B cell (primary cell): ENCODE results near the gene NAT14. TPM values are rescaled to one million over a fixed set of nuclear protein-coding genes. Genes with fewer than 3 reads are reported as not detected.
A peak's percentile ranks its signal among the peaks of the same experiment; 100 is the strongest.

Experiments used
- ATAC-seq: fragments of 200-7000 bp; cut with Tn5 transposase; one replicate; pipeline ENCODE4 v1.10.0; 2021; ENCODE audit warnings: low read depth, mild to moderate bottlenecking, moderate number of reproducible peaks, moderate library complexity
- CTCF ChIA-PET: fragments of 350-600 bp; sonication (Branson Sonifier 250); formaldehyde crosslinking; loops from one replicate; lab custom pipeline; 2021; ENCODE audit warnings: antibody characterized with exemption, inconsistent platforms; lab: Charles Lee
- POLR2A ChIA-PET: fragments of 350-600 bp; sonication (Branson Sonifier 250); formaldehyde crosslinking; loops from one replicate; lab custom pipeline; 2021; ENCODE audit warnings: antibody characterized with exemption; lab: Charles Lee
- DNase-seq: peaks from one replicate; pipeline ENCODE4 v3.0.0; 2013
- H2AFZ ChIP-seq: 2 replicates; pipeline ENCODE4 v1.6.1; 2012; ENCODE audit warnings: mild to moderate bottlenecking, low read depth, low read length; ENCODE audit not compliant: insufficient read depth, poor library complexity, severe bottlenecking
- H3K27ac ChIP-seq, 2 donors: 1 replicate in 1 of 2; 2 replicates in 1 of 2; pipeline ENCODE4 v1.5.1; 2012 to 2013; ENCODE audit warnings: low read length in 2 of 2, mild to moderate bottlenecking in 2 of 2, moderate library complexity in 1 of 2
- H3K27me3 ChIP-seq, 4 experiments: fragments of 200-600 bp in 1 of 4; sonication (generic) in 1 of 4; replicated peaks in 1 of 4; 1 replicate in 2 of 4; 2 replicates in 2 of 4; pipeline versions ENCODE4 v1.6.1 to v1.7.0; 2013 to 2016; ENCODE audit warnings: low read length in 3 of 4, mild to moderate bottlenecking in 2 of 4, mixed read lengths in 1 of 4, moderate library complexity in 1 of 4; ENCODE audit not compliant: insufficient read depth in 4 of 4, control insufficient read depth in 3 of 4; ENCODE audit errors: control extremely low read depth in 1 of 4
- H3K36me3 ChIP-seq, 2 experiments: replicated peaks in 1 of 2; 1 replicate in 1 of 2; 2 replicates in 1 of 2; pipeline versions ENCODE4 v1.6.1 to v1.7.1; 2013; ENCODE audit warnings: low read length in 1 of 2; ENCODE audit not compliant: insufficient read depth in 2 of 2, control insufficient read depth in 1 of 2; ENCODE audit errors: control extremely low read depth in 1 of 2, extremely low read depth in 1 of 2
- H3K4me1 ChIP-seq, 2 donors: fragments of 200-600 bp in 1 of 2; sonication (generic) in 1 of 2; 1 replicate in 1 of 2; 2 replicates in 1 of 2; pipeline versions ENCODE4 v1.5.1 to v1.6.1; 2013 to 2017; ENCODE audit warnings: low read length in 2 of 2; ENCODE audit not compliant: control insufficient read depth in 2 of 2, insufficient read depth in 2 of 2
- H3K4me2 ChIP-seq: replicated peaks from 2 replicates; pipeline ENCODE3; 2012; ENCODE audit warnings: mild to moderate bottlenecking, low read depth, low read length; ENCODE audit not compliant: poor library complexity, severe bottlenecking
- H3K4me3 ChIP-seq, 5 experiments: fragments of 200-600 bp in 1 of 5; sonication (generic) in 1 of 5; 1 replicate in 3 of 5; 2 replicates in 2 of 5; pipeline versions ENCODE4 v1.5.1 to v1.7.0; 2011 to 2016; ENCODE audit warnings: low read length in 4 of 5, mild to moderate bottlenecking in 4 of 5, low read depth in 2 of 5, control low read depth in 1 of 5, moderate library complexity in 1 of 5; ENCODE audit not compliant: insufficient read depth in 1 of 5; ENCODE audit errors: control extremely low read depth in 1 of 5, extremely low read depth in 1 of 5
- H3K79me2 ChIP-seq: fragments of 200-600 bp; sonication (generic); one replicate; pipeline ENCODE4 v1.6.0; 2016; ENCODE audit warnings: low read length; ENCODE audit not compliant: control insufficient read depth, insufficient read depth
- H3K9ac ChIP-seq: fragments of 200-600 bp; sonication (generic); 2 replicates; pipeline ENCODE4 v1.6.1; 2017; ENCODE audit warnings: mild to moderate bottlenecking, low read length, moderate library complexity
- H3K9me3 ChIP-seq, 3 donors: one replicate each; pipeline versions ENCODE4 v1.6.1 to v1.7.1; 2013; ENCODE audit warnings: low read length in 2 of 3; ENCODE audit not compliant: control insufficient read depth in 2 of 3, insufficient read depth in 1 of 3; ENCODE audit errors: control extremely low read depth in 1 of 3
- H4K20me1 ChIP-seq: 2 replicates; pipeline ENCODE4 v1.6.0; 2012; ENCODE audit warnings: mild to moderate bottlenecking, low read length; ENCODE audit not compliant: insufficient read depth, control insufficient read depth, poor library complexity, severe bottlenecking
- H3K27ac Mint-ChIP-seq: one replicate; pipeline ENCODE4 v1.8.0; 2021; ENCODE audit warnings: mixed read lengths
- H3K27me3 Mint-ChIP-seq: one replicate; pipeline ENCODE4 v1.8.0; 2021; ENCODE audit warnings: mixed read lengths
- H3K4me1 Mint-ChIP-seq: one replicate; pipeline ENCODE4 v1.8.0; 2021; ENCODE audit warnings: mixed read lengths
- H3K4me3 Mint-ChIP-seq: one replicate; pipeline ENCODE4 v1.8.0; 2021; ENCODE audit warnings: mixed read lengths
- H3K9me3 Mint-ChIP-seq: one replicate; pipeline ENCODE4 v1.8.0; 2022; ENCODE audit warnings: mixed read lengths; ENCODE audit not compliant: insufficient read depth
- EZH2 ChIP-seq: IDR thresholded peaks from 2 replicates; pipeline ENCODE4 v1.6.1; 2012; ENCODE audit warnings: borderline replicate concordance, low read depth, mild to moderate bottlenecking, moderate library complexity, low read length; ENCODE audit not compliant: insufficient read depth, poor library complexity, severe bottlenecking
- WGBS: methylation state at CpG from one replicate; pipeline ENCODE4 v1.1.5; 2013; ENCODE audit warnings: missing lambda C conversion rate; ENCODE audit not compliant: insufficient coverage; 5-methylcytosine and 5-hydroxymethylcytosine counted together
- intact Hi-C: fragments of 100-400 bp; cut with micrococcal nuclease; formaldehyde crosslinking; loops from one replicate; pipeline ENCODE4 v1.10.0; 2022
- polyA plus RNA-seq: library from polyadenylated mRNA; depleted of rRNA; stranded (reverse); fragments of >200 nt; gene quantifications from 2 replicates; pipeline ENCODE4 v1.2.3, GENCODE V29; 2012
- total RNA-seq, 2 donors: library from RNA; stranded (reverse); fragments of 120-200 nt in 1 of 2; gene quantifications; 1 replicate in 1 of 2; 2 replicates in 1 of 2; pipeline versions ENCODE4 v1.2.3 to v1.2.4, GENCODE V29; 2013 to 2022
- TF ChIP-seq, protein P1 (sequence below): fragments of 200-600 bp; IDR thresholded peaks from one replicate; pipeline ENCODE4 v1.8.0; 2022; ENCODE audit warnings: antibody characterized with exemption, mild to moderate bottlenecking

Gene NAT14
- total and polyA plus RNA-seq, 2 donors (not counting 1 experiment from before 2014, with no cell fraction given) = 10.7 to 15.1 TPM

DNA sequence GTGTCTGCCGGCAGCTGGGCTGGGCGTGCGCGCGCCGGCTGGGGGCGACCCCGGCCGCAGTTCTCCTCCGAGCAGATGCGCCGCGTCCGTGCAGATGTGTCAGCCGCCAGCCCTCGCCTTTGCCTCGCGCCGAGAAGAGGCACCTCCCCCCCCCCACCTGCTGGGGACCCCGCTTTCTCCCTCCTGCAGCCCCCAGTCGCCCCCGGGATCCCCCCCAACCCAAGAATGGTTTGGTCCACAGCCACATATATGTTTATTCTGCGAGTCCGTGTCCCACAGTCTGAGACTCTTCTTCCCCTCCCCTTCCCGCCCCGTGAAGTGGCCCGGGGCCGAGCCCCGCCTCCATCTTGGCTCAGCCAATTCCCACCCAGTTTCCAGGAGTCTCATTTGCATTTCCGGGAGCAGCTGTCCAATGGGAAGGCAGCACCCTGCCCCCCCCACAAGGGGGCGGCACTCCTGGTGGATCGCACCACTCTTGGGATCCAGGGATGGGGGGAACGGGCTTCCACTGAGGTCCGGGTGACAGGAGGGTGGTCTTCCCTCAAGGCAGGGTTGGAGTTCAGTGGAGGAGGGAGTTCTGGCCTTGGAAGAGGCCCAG lies 32.1 kb upstream of the NAT14 start:
- H3K4me3 ChIP-seq = no peak overlapping the region
- peak overlapping the region; percentile 48 for H3K4me3 Mint-ChIP-seq
- no peak overlapping the region for H3K9ac ChIP-seq
- no peak for ATAC-seq
- TF ChIP-seq, protein P1, sequence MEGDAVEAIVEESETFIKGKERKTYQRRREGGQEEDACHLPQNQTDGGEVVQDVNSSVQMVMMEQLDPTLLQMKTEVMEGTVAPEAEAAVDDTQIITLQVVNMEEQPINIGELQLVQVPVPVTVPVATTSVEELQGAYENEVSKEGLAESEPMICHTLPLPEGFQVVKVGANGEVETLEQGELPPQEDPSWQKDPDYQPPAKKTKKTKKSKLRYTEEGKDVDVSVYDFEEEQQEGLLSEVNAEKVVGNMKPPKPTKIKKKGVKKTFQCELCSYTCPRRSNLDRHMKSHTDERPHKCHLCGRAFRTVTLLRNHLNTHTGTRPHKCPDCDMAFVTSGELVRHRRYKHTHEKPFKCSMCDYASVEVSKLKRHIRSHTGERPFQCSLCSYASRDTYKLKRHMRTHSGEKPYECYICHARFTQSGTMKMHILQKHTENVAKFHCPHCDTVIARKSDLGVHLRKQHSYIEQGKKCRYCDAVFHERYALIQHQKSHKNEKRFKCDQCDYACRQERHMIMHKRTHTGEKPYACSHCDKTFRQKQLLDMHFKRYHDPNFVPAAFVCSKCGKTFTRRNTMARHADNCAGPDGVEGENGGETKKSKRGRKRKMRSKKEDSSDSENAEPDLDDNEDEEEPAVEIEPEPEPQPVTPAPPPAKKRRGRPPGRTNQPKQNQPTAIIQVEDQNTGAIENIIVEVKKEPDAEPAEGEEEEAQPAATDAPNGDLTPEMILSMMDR = no peak
- TF ChIP-seq EZH2 = no peak
- peak overlapping the region; percentile 81 for H3K4me2 ChIP-seq
- peaks cover 0 to 15% (median 0%) of the 10 kb centered on the region in 3 donors for H3K9me3 ChIP-seq
- no peaks in the 10 kb centered on the region for H3K79me2 ChIP-seq
- no peak overlapping the region for H2AFZ ChIP-seq
- no peaks in the 10 kb centered on the region for H3K9me3 Mint-ChIP-seq
- H3K27ac Mint-ChIP-seq = no peak overlapping the region
- intact Hi-C loops = no loop called here
- H3K27ac ChIP-seq = no peak overlapping the region
- H3K4me1 ChIP-seq = peaks cover 15 to 17% of the 10 kb centered on the region in 2 donors
- ChIA-PET POLR2A (no interaction called here), CTCF (interaction anchor here (0.8 to 1.7 kb wide), 3 partner anchors 9 to 199 kb away, joined by 4 to 7 read pairs (median 6); partner anchors contain the start of gene ISOC2)
- peaks cover 13% of the 10 kb centered on the region for H3K4me1 Mint-ChIP-seq
- peak; percentile 42 for DNase-seq
- peaks cover 0 to 36% (median 12%) of the 10 kb centered on the region in 4 experiments for H3K27me3 ChIP-seq
- 30% methylated on average over 32 of the region's 34 CpGs for WGBS
- H3K36me3 ChIP-seq = peaks cover 0 to 2% of the 10 kb centered on the region in 2 experiments
- no peaks in the 10 kb centered on the region for H4K20me1 ChIP-seq
- H3K27me3 Mint-ChIP-seq = peaks cover 18% of the 10 kb centered on the region
